ENCODE results near the gene TRAPPC2. TPM values are rescaled to one million over a fixed set of nuclear protein-coding genes. Genes with fewer than 3 reads are reported as not detected.

Gene TRAPPC2
- total and polyA plus RNA-seq, 8 donors = 4.4 to 13.2 (median 8.9) TPM

DNA sequence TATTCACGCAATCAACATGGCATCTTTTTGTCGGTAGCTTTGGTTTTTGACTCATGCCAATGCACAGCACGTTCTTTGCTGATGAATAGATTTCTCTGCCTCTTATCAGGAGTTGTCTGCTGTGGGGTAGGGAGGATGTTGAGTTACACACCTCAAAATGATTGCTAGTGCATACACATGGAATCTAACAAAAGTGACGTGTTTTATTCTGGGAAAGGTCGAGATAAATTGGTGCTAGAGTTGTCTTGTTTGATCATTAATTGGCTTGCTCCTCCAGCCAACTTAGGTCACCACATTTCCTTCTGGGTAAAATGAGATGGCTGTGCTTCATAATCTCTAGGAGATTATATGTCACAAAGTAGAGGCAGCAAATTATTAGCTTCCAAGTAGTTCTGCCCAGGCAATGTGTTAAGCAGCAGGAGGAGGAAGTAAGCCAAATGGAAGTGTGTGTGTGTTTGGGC lies 41.6 kb downstream of the TRAPPC2 start:
- no peaks in the 10 kb centered on the region for H3K36me3 ChIP-seq
- DNase-seq (no peak), FAIRE-seq (no peak), ATAC-seq (no peak)
- H3K4me3 ChIP-seq = no peak overlapping the region
- H3K4me1 ChIP-seq = peaks cover 0 to 21% (median 7%) of the 10 kb centered on the region in 3 donors
- TF ChIP-seq, protein P1, sequence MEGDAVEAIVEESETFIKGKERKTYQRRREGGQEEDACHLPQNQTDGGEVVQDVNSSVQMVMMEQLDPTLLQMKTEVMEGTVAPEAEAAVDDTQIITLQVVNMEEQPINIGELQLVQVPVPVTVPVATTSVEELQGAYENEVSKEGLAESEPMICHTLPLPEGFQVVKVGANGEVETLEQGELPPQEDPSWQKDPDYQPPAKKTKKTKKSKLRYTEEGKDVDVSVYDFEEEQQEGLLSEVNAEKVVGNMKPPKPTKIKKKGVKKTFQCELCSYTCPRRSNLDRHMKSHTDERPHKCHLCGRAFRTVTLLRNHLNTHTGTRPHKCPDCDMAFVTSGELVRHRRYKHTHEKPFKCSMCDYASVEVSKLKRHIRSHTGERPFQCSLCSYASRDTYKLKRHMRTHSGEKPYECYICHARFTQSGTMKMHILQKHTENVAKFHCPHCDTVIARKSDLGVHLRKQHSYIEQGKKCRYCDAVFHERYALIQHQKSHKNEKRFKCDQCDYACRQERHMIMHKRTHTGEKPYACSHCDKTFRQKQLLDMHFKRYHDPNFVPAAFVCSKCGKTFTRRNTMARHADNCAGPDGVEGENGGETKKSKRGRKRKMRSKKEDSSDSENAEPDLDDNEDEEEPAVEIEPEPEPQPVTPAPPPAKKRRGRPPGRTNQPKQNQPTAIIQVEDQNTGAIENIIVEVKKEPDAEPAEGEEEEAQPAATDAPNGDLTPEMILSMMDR (IDR thresholded peaks at IDR 0.05) = no peak
- intact Hi-C loops (cut with DNase I) = no loop called here
- 24 to 59% methylated on average over 5 of the region's 5 CpGs for WGBS, 2 donors
- H3K27me3 ChIP-seq = no peaks in the 10 kb centered on the region
- no peaks in the 10 kb centered on the region for H3K9me3 ChIP-seq
- H3K27ac ChIP-seq = peak overlapping the region in 2 of 4 donors; percentile 96 to 97

DNA sequence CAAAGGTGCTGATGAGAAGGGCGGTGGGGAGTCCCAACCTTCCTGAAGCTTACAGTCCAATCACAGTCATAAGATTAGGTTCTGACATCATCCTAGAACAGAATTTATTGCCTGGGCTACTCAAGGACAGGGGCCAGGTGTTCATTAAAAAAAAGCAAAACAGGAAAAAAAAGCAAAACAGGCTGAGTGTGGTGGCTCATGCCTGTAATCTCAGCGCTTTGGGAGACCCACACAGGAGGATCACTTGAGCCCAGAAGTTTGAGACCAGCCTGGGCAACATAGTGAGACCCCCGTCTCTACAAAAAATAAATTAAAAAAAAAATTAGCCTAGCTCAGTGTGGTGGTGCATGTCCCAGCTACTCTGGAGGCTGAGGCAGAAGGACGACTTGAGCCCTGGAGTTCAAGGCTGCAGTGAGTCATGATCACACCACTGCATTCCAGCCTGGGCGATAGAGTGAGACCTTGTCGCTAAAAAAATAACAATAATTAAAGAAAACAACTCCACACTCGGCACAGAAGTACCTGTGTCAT lies 42.5 kb downstream of the TRAPPC2 start:
- H3K27me3 ChIP-seq = peaks cover 0 to 5% (median 0%) of the 10 kb centered on the region in 4 donors
- 25 to 59% methylated on average over 7 of the region's 7 CpGs for WGBS, 2 donors
- no peaks in the 10 kb centered on the region for H3K9me3 ChIP-seq
- no peak for FAIRE-seq
- H3K36me3 ChIP-seq = no peaks in the 10 kb centered on the region
- intact Hi-C loops (cut with DNase I) = no loop called here
- H3K4me1 ChIP-seq = peaks cover 0 to 21% (median 7%) of the 10 kb centered on the region in 3 donors
- H3K27ac ChIP-seq = peak overlapping the region in 2 of 4 donors; percentile 96 to 97
- TF ChIP-seq, protein P1 (IDR thresholded peaks at IDR 0.05) = no peak
- DNase-seq = no peak
- ATAC-seq = peak; percentile 2 to 31 (median 14)
- no peak overlapping the region for H3K4me3 ChIP-seq

DNA sequence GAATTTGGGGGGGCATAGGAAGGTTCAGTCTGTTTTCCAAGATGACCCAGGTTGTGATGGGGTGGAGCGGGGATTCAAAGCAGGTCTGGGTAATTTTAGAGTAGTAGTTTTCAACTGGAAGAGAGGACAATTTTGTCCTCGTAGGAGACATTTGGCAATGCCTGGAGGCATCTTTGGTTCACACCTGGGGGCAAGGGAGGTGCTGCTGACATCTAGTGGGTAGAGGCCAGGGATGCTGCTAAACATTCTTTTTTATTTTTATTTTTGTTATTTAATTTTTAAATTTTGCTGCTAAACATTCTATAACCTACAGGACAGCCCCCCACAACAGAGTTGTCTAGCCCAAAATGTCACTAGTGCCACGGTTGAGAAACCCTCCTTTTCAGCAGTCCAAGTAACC lies 43.6 kb downstream of the TRAPPC2 start:
- no peaks in the 10 kb centered on the region for H3K9me3 ChIP-seq
- H3K4me3 ChIP-seq = peak overlapping the region in 2 of 4 donors; percentile 68 to 73
- peaks cover 0 to 21% (median 7%) of the 10 kb centered on the region in 3 donors for H3K4me1 ChIP-seq
- no peaks in the 10 kb centered on the region for H3K36me3 ChIP-seq
- no peak for FAIRE-seq
- TF ChIP-seq, protein P1 (IDR thresholded peaks at IDR 0.05) = no peak
- intact Hi-C loops (cut with DNase I) = no loop called here
- no peak for ATAC-seq
- DNase-seq = no peak
- peak overlapping the region in 2 of 4 donors; percentile 96 to 97 for H3K27ac ChIP-seq
- H3K27me3 ChIP-seq = peaks cover 0 to 9% (median 0%) of the 10 kb centered on the region in 4 donors
- WGBS, 2 donors = 37 to 59% methylated on average over 3 of the region's 3 CpGs

DNA sequence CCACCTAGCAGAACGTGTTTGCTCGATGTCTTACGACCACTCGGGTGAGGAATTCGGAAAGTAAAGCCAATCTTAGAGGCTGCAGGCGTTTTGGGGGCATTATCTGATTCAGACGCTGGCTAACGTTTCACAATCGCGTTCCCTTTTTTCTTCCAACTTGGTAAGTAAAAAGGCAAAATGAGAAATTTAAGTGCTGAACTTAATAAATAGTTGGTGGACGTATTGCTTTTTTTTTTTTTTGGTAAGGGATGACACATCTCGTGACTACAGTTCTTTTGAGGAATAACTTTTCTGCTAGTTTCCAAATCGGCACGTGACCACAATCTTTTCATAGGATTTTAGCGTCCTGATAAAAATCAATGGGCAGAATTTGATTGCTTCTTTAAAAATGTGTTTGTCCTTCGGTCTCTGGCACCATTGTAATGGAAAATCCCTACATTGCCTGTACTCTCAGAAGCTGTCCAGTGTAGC lies 44.6 kb downstream of the TRAPPC2 start:
- FAIRE-seq (no peak), ATAC-seq (peak in 2 of 4 donors; percentile 20 to 33), DNase-seq (no peak)
- intact Hi-C loops (cut with DNase I) = loop anchor here in 1 of 3 donors (10.0 kb wide), 1 partner anchor 45 kb away; the partner anchor contains the start of genes OFD1 and TRAPPC2
- 0 to 3% methylated on average over 16 of the region's 16 CpGs for WGBS, 2 donors
- Histone ChIP-seq H3K36me3 (no peaks in the 10 kb centered on the region), H3K27ac (peak overlapping the region; percentile 90 to 97 (median 94)), H3K9me3 (no peaks in the 10 kb centered on the region), H3K27me3 (peaks cover 0 to 9% (median 0%) of the 10 kb centered on the region in 4 donors), H3K4me3 (peak overlapping the region; percentile 66 to 78 (median 70)), H3K4me1 (peaks cover 0 to 20% (median 6%) of the 10 kb centered on the region in 3 donors)
- TF ChIP-seq, protein P1 (IDR thresholded peaks at IDR 0.05) = no peak

Measured in pancreas (tissue), 10 donors.